ENCODE data around the gene IFT25. TPM values are rescaled to one million over a fixed set of nuclear protein-coding genes. Genes with fewer than 3 reads are reported as not detected.
"Not testable (repeated sequence)": the region's sequence is repeated elsewhere in the genome, so short reads cannot be mapped to it uniquely, and the experiment has no call there.

The IFT25 gene
- total RNA-seq, 1 donor from 2014 or later = 23.7 TPM

DNA sequence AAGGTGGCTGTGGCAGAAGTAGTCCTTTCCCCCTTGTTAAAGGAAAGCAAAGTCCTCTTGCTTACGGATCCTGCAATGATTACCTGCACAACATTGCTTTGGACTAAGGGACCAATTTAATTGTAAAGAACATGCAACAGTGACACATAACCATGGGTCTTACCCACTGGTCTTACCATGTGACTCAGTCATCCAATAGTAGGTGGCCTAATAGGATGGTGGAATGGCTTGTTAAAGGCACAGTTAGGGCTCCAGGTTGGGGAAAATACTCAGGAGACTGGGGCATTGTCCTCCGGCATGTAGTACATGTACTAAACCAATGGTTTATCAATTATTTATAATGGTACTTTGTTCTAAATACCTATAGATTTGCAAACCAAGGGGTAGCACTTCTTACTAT lies 53.8 kb downstream of the IFT25 start:
- ATAC-seq = no peak
- Histone ChIP-seq H3K9me3 (no peaks in the 10 kb centered on the region), H3K4me1 (peaks cover 30% of the 10 kb centered on the region), H3K4me3 (no peak overlapping the region), H3K36me3 (peaks cover 10% of the 10 kb centered on the region), H3K27me3 (ENCODE audit: low read depth) (no peaks in the 10 kb centered on the region), H3K27ac (no peak overlapping the region)
- no peak for DNase-seq
- intact Hi-C loops (cut with DNase I) = no loop called here
- TF ChIP-seq CTCF (IDR thresholded peaks at IDR 0.05) = no peak

DNA sequence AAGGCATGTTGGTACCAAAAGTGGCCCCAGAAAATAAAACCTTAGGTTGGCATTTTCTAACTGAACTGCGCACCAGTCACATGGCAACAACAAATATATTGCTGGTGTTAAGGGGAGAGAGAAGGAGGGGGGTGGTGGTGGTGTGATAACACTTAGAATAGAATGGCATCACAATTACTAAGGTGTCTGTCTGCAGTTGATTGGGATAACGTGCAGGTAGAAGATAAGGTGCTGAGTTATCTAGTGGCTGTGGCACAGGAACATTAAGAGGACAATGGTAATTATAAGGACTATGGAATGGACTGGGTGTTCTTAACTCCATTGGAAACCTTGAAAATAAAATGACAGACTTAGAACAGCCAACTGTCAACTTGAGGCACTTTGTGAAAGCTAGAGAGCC lies 54.5 kb downstream of the IFT25 start:
- H3K4me1 ChIP-seq = peaks cover 26% of the 10 kb centered on the region
- no peaks in the 10 kb centered on the region for H3K9me3 ChIP-seq
- DNase-seq = no peak
- intact Hi-C loops (cut with DNase I) = no loop called here
- H3K36me3 ChIP-seq = peaks cover 13% of the 10 kb centered on the region
- H3K27ac ChIP-seq = peak overlapping the region; percentile 82
- TF ChIP-seq CTCF (IDR thresholded peaks at IDR 0.05) = no peak
- no peaks in the 10 kb centered on the region for H3K27me3 ChIP-seq (ENCODE audit: low read depth)
- ATAC-seq = no peak
- no peak overlapping the region for H3K4me3 ChIP-seq

DNA sequence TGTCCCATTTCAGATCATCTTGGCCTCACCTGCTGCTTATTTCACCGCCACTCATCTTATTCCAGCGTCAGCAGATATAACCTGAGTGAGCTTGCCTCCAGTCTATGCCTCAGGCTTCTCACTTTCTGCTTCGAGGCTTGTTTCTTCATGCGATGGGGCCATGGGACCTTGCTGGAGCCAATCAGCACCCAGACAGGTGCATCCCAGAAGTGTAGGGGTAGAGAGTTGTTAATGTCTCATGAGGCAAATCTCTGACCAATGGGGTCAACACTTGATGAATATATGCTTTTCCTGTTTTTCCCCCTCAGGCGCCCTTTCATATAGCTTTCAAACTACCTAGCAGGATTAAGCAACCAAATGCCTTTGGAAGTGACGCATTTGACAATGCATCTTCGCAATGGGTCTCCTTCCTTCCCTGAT lies 55.0 kb downstream of the IFT25 start:
- Histone ChIP-seq H3K36me3 (peaks cover 18% of the 10 kb centered on the region), H3K27me3 (ENCODE audit: low read depth) (no peaks in the 10 kb centered on the region), H3K9me3 (no peaks in the 10 kb centered on the region), H3K27ac (peak overlapping the region; percentile 82), H3K4me3 (peak overlapping the region; percentile 97), H3K4me1 (peaks cover 26% of the 10 kb centered on the region)
- DNase-seq (no peak), ATAC-seq (no peak)
- intact Hi-C loops (cut with DNase I) = no loop called here
- TF ChIP-seq CTCF (IDR thresholded peaks at IDR 0.05) = no peak

GRCh38 chr1:53889304-53890298 lies 55.9 kb downstream of the IFT25 start, which contains the start of gene YIPF1:
YIPF1 (minus strand) TSS chr1:53889797; CDS start chr1:53888937, 860 bp downstream.
- H3K4me1 ChIP-seq = peaks cover 26% of the 10 kb centered on the region
- intact Hi-C loops (cut with DNase I) = no loop called here
- peaks cover 27% of the 10 kb centered on the region for H3K36me3 ChIP-seq
- no peak for TF ChIP-seq CTCF (IDR thresholded peaks at IDR 0.05)
- no peaks in the 10 kb centered on the region for H3K9me3 ChIP-seq
- ATAC-seq = peak; percentile 98 to 100
- H3K27ac ChIP-seq = peak within 1 kb of the TSS; percentile 82
- H3K27me3 ChIP-seq (ENCODE audit: low read depth) = no peaks in the 10 kb centered on the region
- peak; percentile 95 for DNase-seq
- H3K4me3 ChIP-seq = peak within 1 kb of the TSS; percentile 97

DNA sequence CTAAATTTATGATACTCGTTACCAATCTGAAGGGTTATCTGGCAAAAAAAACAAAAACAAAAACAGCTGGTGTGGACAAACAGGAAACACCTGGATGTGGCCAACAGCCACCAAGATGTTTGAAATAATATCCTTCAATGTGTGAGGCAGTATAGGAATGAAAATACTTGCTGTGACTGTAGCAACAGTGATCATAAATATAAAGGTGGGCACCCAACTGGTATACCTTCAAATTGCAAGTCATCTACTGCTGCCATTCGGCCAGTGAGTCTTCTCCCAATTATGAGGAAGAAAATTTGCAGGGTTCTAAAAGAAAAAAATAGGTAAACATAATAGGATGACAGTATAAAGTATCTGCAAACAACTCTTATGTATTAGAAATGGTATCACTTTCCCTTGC lies 56.8 kb downstream of the IFT25 start:
- no peak for TF ChIP-seq CTCF (IDR thresholded peaks at IDR 0.05)
- Histone ChIP-seq H3K4me1 (peaks cover 26% of the 10 kb centered on the region), H3K4me3 (peak overlapping the region; percentile 97), H3K9me3 (no peaks in the 10 kb centered on the region), H3K36me3 (peaks cover 32% of the 10 kb centered on the region), H3K27me3 (ENCODE audit: low read depth) (no peaks in the 10 kb centered on the region), H3K27ac (peak overlapping the region; percentile 82)
- ATAC-seq (no peak), DNase-seq (no peak)
- intact Hi-C loops (cut with DNase I) = no loop called here

- H3K4me1 ChIP-seq; H3K27me3 ChIP-seq (ENCODE audit: low read depth); DNase-seq; H3K27ac ChIP-seq; ATAC-seq; H3K4me3 ChIP-seq; H3K9me3 ChIP-seq; intact Hi-C loops (cut with DNase I): not testable (repeated sequence)
- peaks cover 71% of the 10 kb centered on the region for H3K36me3 ChIP-seq
Observed at GRCh38 chr1:53883600-53883999, 61.9 kb downstream of the IFT25 start.

GRCh38 chr1:53881853-53882252 lies 63.6 kb downstream of the IFT25 start:
- H3K27me3 ChIP-seq (ENCODE audit: low read depth); H3K9me3 ChIP-seq; DNase-seq; ATAC-seq; H3K4me3 ChIP-seq; H3K4me1 ChIP-seq; intact Hi-C loops (cut with DNase I); H3K27ac ChIP-seq: not testable (repeated sequence)
- peaks cover 80% of the 10 kb centered on the region for H3K36me3 ChIP-seq
